Measurements from ENCODE around the gene PUM1. TPM values are rescaled to one million over a fixed set of nuclear protein-coding genes. Genes with fewer than 3 reads are reported as not detected.
"Not testable (repeated sequence)": the region's sequence is repeated elsewhere in the genome, so short reads cannot be mapped to it uniquely, and the experiment has no call there.

The PUM1 gene
- total RNA-seq, 4 donors from 2014 or later: 71.7 to 112 (median 83.0) TPM

GRCh38 chr1:31055953-31056352 lies 9.6 kb downstream of the PUM1 start:
- Histone ChIP-seq H3K4me1 (peaks cover 40 to 92% (median 87%) of the 10 kb centered on the region in 4 donors), H3K9me3 (no peaks in the 10 kb centered on the region), H3K36me3 (peaks cover 7 to 54% (median 26%) of the 10 kb centered on the region in 4 donors), H3K27me3 (no peaks in the 10 kb centered on the region), H3K27ac (replicated peaks in 1 of 4) (no peak overlapping the region), H3K4me3 (no peak overlapping the region)
- TF ChIP-seq POLR2AphosphoS5 (IDR thresholded peaks at IDR 0.05): no peak
- TF ChIP-seq, protein P1, sequence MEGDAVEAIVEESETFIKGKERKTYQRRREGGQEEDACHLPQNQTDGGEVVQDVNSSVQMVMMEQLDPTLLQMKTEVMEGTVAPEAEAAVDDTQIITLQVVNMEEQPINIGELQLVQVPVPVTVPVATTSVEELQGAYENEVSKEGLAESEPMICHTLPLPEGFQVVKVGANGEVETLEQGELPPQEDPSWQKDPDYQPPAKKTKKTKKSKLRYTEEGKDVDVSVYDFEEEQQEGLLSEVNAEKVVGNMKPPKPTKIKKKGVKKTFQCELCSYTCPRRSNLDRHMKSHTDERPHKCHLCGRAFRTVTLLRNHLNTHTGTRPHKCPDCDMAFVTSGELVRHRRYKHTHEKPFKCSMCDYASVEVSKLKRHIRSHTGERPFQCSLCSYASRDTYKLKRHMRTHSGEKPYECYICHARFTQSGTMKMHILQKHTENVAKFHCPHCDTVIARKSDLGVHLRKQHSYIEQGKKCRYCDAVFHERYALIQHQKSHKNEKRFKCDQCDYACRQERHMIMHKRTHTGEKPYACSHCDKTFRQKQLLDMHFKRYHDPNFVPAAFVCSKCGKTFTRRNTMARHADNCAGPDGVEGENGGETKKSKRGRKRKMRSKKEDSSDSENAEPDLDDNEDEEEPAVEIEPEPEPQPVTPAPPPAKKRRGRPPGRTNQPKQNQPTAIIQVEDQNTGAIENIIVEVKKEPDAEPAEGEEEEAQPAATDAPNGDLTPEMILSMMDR (IDR thresholded peaks at IDR 0.05): no peak
- no peak for TF ChIP-seq POLR2A (IDR thresholded peaks at IDR 0.05; ENCODE audit: low read depth)
- no peak for TF ChIP-seq EP300 (IDR thresholded peaks at IDR 0.05)
- intact Hi-C loops (cut with DNase I): no loop called here
- WGBS: 100% methylated on average over 1 of the region's 1 CpG
- DNase-seq (ENCODE audit: extremely low spot score): no peak

GRCh38 chr1:31055501-31055900 lies 10.0 kb downstream of the PUM1 start:
- 65% methylated on average over 3 of the region's 3 CpGs for WGBS
- TF ChIP-seq, protein P1 (IDR thresholded peaks at IDR 0.05): no peak
- TF ChIP-seq EP300 (IDR thresholded peaks at IDR 0.05) (no peak), POLR2AphosphoS5 (IDR thresholded peaks at IDR 0.05) (no peak), POLR2A (IDR thresholded peaks at IDR 0.05; ENCODE audit: low read depth) (no peak)
- Histone ChIP-seq H3K9me3 (no peaks in the 10 kb centered on the region), H3K27ac (replicated peaks in 1 of 4) (no peak overlapping the region), H3K36me3 (peaks cover 7 to 54% (median 26%) of the 10 kb centered on the region in 4 donors), H3K27me3 (no peaks in the 10 kb centered on the region), H3K4me3 (no peak overlapping the region), H3K4me1 (peaks cover 40 to 92% (median 87%) of the 10 kb centered on the region in 4 donors)
- intact Hi-C loops (cut with DNase I): no loop called here
- no peak for DNase-seq (ENCODE audit: extremely low spot score)

- Histone ChIP-seq H3K36me3 (peaks cover 7 to 54% (median 27%) of the 10 kb centered on the region in 4 donors), H3K27me3 (no peaks in the 10 kb centered on the region), H3K4me1 (peaks cover 40 to 92% (median 86%) of the 10 kb centered on the region in 4 donors), H3K4me3 (no peak overlapping the region), H3K27ac (replicated peaks in 1 of 4) (no peak overlapping the region), H3K9me3 (no peaks in the 10 kb centered on the region)
- DNase-seq (ENCODE audit: extremely low spot score): no peak
- TF ChIP-seq POLR2AphosphoS5 (IDR thresholded peaks at IDR 0.05) (no peak), EP300 (IDR thresholded peaks at IDR 0.05) (no peak), POLR2A (IDR thresholded peaks at IDR 0.05; ENCODE audit: low read depth) (no peak)
- TF ChIP-seq, protein P1 (IDR thresholded peaks at IDR 0.05): no peak
- WGBS: 89% methylated on average over 5 of the region's 5 CpGs
- intact Hi-C loops (cut with DNase I): no loop called here
Observed at GRCh38 chr1:31054958-31055481, 10.5 kb downstream of the PUM1 start.

DNA sequence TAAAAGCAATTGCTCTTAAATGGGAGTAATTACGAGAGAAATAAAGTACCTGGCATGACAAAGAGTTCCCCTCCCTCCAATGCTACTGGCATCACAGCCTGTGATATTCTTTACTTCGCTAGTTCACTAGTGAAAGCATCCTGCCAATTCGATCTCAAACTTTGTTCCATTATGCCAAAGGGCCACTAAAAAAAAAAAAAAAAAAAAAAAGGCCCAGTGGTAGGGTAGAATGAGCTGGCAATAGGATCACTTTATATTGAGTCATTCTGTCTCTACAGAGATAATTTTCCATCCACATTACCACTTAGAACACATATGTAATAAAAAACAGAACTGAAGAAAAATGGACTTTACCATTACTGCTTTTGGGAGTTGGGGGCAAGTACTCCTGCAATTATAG lies 11.2 kb downstream of the PUM1 start:
- 71% methylated on average over 3 of the region's 3 CpGs for WGBS
- no peaks in the 10 kb centered on the region for H3K9me3 ChIP-seq
- H3K27ac ChIP-seq (replicated peaks in 1 of 4): no peak overlapping the region
- intact Hi-C loops (cut with DNase I): no loop called here
- H3K4me3 ChIP-seq: no peak overlapping the region
- no peaks in the 10 kb centered on the region for H3K27me3 ChIP-seq
- DNase-seq (ENCODE audit: extremely low spot score): no peak
- no peak for TF ChIP-seq POLR2AphosphoS5 (IDR thresholded peaks at IDR 0.05)
- TF ChIP-seq POLR2A (IDR thresholded peaks at IDR 0.05; ENCODE audit: low read depth): no peak
- TF ChIP-seq, protein P1 (IDR thresholded peaks at IDR 0.05): no peak
- TF ChIP-seq EP300 (IDR thresholded peaks at IDR 0.05): no peak
- H3K4me1 ChIP-seq: peaks cover 39 to 88% (median 84%) of the 10 kb centered on the region in 4 donors
- peaks cover 7 to 54% (median 27%) of the 10 kb centered on the region in 4 donors for H3K36me3 ChIP-seq

DNA sequence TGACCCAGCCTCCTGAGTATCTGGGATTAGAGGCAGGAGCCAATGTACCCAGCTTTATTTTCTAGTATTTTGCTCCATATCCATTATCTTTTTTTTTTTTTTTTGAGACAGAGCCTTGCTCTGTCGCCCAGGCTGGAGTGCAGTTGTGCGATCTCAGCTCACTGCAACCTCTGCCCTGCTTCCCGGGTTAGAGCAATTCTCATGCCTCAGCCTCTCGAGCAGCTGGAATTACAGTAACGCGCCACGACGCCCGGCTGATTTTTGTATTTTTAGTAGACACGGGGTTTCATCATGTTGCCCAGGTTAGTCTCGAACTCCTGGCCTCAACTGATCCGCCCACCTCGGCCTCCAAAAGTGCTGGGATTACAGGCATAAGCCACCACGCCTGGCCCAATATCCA lies 12.9 kb downstream of the PUM1 start:
- H3K36me3 ChIP-seq: peaks cover 0 to 37% (median 13%) of the 10 kb centered on the region in 4 donors
- intact Hi-C loops (cut with DNase I); H3K27ac ChIP-seq (replicated peaks in 1 of 4); DNase-seq (ENCODE audit: extremely low spot score); H3K27me3 ChIP-seq; H3K4me3 ChIP-seq; H3K9me3 ChIP-seq: not testable (repeated sequence)
- 94% methylated on average over 14 of the region's 14 CpGs for WGBS
- peaks cover 34 to 87% (median 82%) of the 10 kb centered on the region in 4 donors for H3K4me1 ChIP-seq

Data from esophagus muscularis mucosa (tissue), 4 donors.